ENCODE measurements around the gene STT3B.

GRCh38 chr3:31552103-31552502 is 19.4 kb downstream of the STT3B start:
- TF ChIP-seq CTCF (IDR thresholded peaks at IDR 0.05) (no peak), POLR2A (IDR thresholded peaks at IDR 0.05) (no peak)

Measured in body of pancreas (tissue), 4 donors.